H1 (cell line): Measurements from ENCODE around the gene GATA1. TPM values are rescaled to one million over a fixed set of nuclear protein-coding genes. Genes with fewer than 3 reads are reported as not detected.

ENCODE experiments used
- CTCF ChIA-PET: fragments of 300-600 bp; sonication (Branson Sonifier 250); formaldehyde crosslinking; loops from one replicate; lab custom pipeline; 2021; ENCODE audit not compliant: partially characterized antibody; lab: Charles Lee
- POLR2A ChIA-PET: fragments of 300-600 bp; sonication (Branson Sonifier 250); formaldehyde crosslinking; loops from one replicate; lab custom pipeline; 2021; ENCODE audit warnings: inconsistent platforms; ENCODE audit not compliant: partially characterized antibody; lab: Charles Lee
- DNase-seq, 2 experiments: peaks; one replicate each; pipeline versions ENCODE4 v3.0.0 to v3.0.0-alpha.2; 2010 to 2022; ENCODE audit warnings: low spot score in 2 of 2, low read depth in 1 of 2, mixed read lengths in 1 of 2
- FAIRE-seq: peaks from 2 replicates; lab custom pipeline; 2011; peaks lifted over from hg19 to GRCh38; lab: Jason Lieb, UNC
- H2AFZ ChIP-seq: 2 replicates; pipeline ENCODE4 v1.8.1; 2012; ENCODE audit warnings: low read length, inconsistent platforms
- H2AK5ac ChIP-seq: 2 replicates; pipeline ENCODE4 v1.6.1; 2013; ENCODE audit warnings: low read depth, low read length
- H2BK120ac ChIP-seq: replicated peaks from 2 replicates; pipeline ENCODE3; 2013; ENCODE audit warnings: low read depth, low read length, inconsistent platforms
- H2BK12ac ChIP-seq: 2 replicates; pipeline ENCODE4 v1.6.1; 2013; ENCODE audit warnings: low read depth, low read length
- H2BK15ac ChIP-seq: 2 replicates; pipeline ENCODE4 v1.6.1; 2013; ENCODE audit warnings: low read length
- H2BK20ac ChIP-seq: 2 replicates; pipeline ENCODE4 v1.6.1; 2013; ENCODE audit warnings: low read length
- H2BK5ac ChIP-seq: 2 replicates; pipeline ENCODE4 v1.6.1; 2013; ENCODE audit warnings: low read depth, low read length
- H3K14ac ChIP-seq: 2 replicates; pipeline ENCODE4 v1.6.1; 2013; ENCODE audit warnings: inconsistent platforms; ENCODE audit not compliant: insufficient read length
- H3K18ac ChIP-seq: 2 replicates; pipeline ENCODE4 v1.6.1; 2013; ENCODE audit warnings: low read length; ENCODE audit errors: extremely low read depth
- H3K23ac ChIP-seq: 2 replicates; pipeline ENCODE4 v1.6.1; 2013; ENCODE audit warnings: inconsistent platforms; ENCODE audit not compliant: insufficient read length
- H3K23me2 ChIP-seq: 2 replicates; pipeline ENCODE4 v1.6.1; 2013; ENCODE audit warnings: low read depth, low read length
- H3K27ac ChIP-seq: 2 replicates; pipeline ENCODE4 v1.6.1; 2011; ENCODE audit warnings: low read depth, low read length, inconsistent platforms
- H3K27me3 ChIP-seq, 4 experiments: replicated peaks in 1 of 4; 1 replicate in 1 of 4; 2 replicates in 3 of 4; pipeline versions ENCODE4 v1.6.1 to v1.8.1; 2011 to 2013; ENCODE audit warnings: low read length in 3 of 4, mild to moderate bottlenecking in 3 of 4, inconsistent platforms in 2 of 4, mixed read lengths in 2 of 4, moderate library complexity in 1 of 4; ENCODE audit not compliant: control insufficient read depth in 3 of 4, insufficient read depth in 3 of 4; ENCODE audit errors: extremely low read depth in 1 of 4
- H3K36me3 ChIP-seq, 4 experiments: 2 replicates each; pipeline versions ENCODE4 v1.6.1 to v1.8.1; 2011 to 2013; ENCODE audit warnings: mild to moderate bottlenecking in 4 of 4, low read length in 3 of 4, moderate library complexity in 2 of 4, control low read depth in 1 of 4, inconsistent platforms in 1 of 4; ENCODE audit not compliant: insufficient read depth in 4 of 4, control insufficient read depth in 2 of 4
- H3K4ac ChIP-seq: replicated peaks from 2 replicates; pipeline ENCODE3; 2013; ENCODE audit warnings: low read length, low read depth, mixed read lengths, inconsistent platforms; ENCODE audit not compliant: insufficient read length
- H3K4me1 ChIP-seq, 4 experiments: replicated peaks in 1 of 4; 1 replicate in 1 of 4; 2 replicates in 3 of 4; pipeline versions ENCODE4 v1.6.1 to v1.8.1; 2011 to 2013; ENCODE audit warnings: low read length in 3 of 4, inconsistent platforms in 2 of 4, mixed read lengths in 1 of 4; ENCODE audit not compliant: insufficient read depth in 4 of 4, control insufficient read depth in 3 of 4
- H3K4me2 ChIP-seq, 2 experiments: 2 replicates each; pipeline versions ENCODE4 v1.6.1 to v1.8.1; 2011 to 2013; ENCODE audit warnings: low read depth in 2 of 2, low read length in 2 of 2, control low read depth in 1 of 2, inconsistent platforms in 1 of 2, mild to moderate bottlenecking in 1 of 2; ENCODE audit not compliant: insufficient read depth in 1 of 2
- H3K4me3 ChIP-seq, 4 experiments: fragments of 200-600, 300-600 bp in 1 of 4; sonication (generic), shearing (Covaris generic), sonication (Bioruptor Twin) in 1 of 4; 2 replicates each; pipeline versions ENCODE4 v1.5.1 to v1.8.1; 2011 to 2016; ENCODE audit warnings: low read length in 4 of 4, low read depth in 3 of 4, control low read depth in 2 of 4, inconsistent platforms in 2 of 4, mild to moderate bottlenecking in 2 of 4, mixed read lengths in 1 of 4, moderate library complexity in 1 of 4; ENCODE audit not compliant: insufficient read depth in 2 of 4; ENCODE audit errors: extremely low read depth in 1 of 4
- H3K56ac ChIP-seq: replicated peaks from 2 replicates; pipeline ENCODE3; 2013; ENCODE audit warnings: low read depth, mild to moderate bottlenecking, mixed read lengths, low read length, inconsistent platforms; ENCODE audit not compliant: insufficient read length
- H3K79me1 ChIP-seq: 2 replicates; pipeline ENCODE4 v1.6.1; 2013; ENCODE audit warnings: low read depth, low read length, control low read depth
- H3K79me2 ChIP-seq, 2 experiments: 2 replicates each; pipeline versions ENCODE4 v1.6.1 to v1.8.1; 2012 to 2013; ENCODE audit warnings: low read length in 2 of 2, mild to moderate bottlenecking in 2 of 2, inconsistent platforms in 1 of 2; ENCODE audit not compliant: insufficient read depth in 2 of 2, control insufficient read depth in 1 of 2
- H3K9ac ChIP-seq, 4 experiments: replicated peaks in 1 of 4; 1 replicate in 1 of 4; 2 replicates in 3 of 4; pipeline versions ENCODE4 v1.6.1 to v1.8.1; 2011 to 2013; ENCODE audit warnings: low read depth in 3 of 4, low read length in 3 of 4, control low read depth in 2 of 4, mild to moderate bottlenecking in 2 of 4, moderate library complexity in 2 of 4, inconsistent platforms in 1 of 4; ENCODE audit errors: extremely low read depth in 1 of 4
- H3K9me3 ChIP-seq, 2 experiments: 2 replicates each; pipeline versions ENCODE4 v1.6.1 to v1.8.1; 2012 to 2013; ENCODE audit warnings: mild to moderate bottlenecking in 2 of 2, moderate library complexity in 2 of 2, control low read depth in 1 of 2, inconsistent platforms in 1 of 2, low read depth in 1 of 2, low read length in 1 of 2, mixed read lengths in 1 of 2; ENCODE audit not compliant: insufficient read depth in 2 of 2
- H4K20me1 ChIP-seq, 2 experiments: replicated peaks in 1 of 2; 2 replicates each; pipeline versions ENCODE3 to v1.8.1; 2011 to 2013; ENCODE audit warnings: inconsistent platforms in 2 of 2, low read length in 2 of 2, mild to moderate bottlenecking in 1 of 2; ENCODE audit not compliant: insufficient read depth in 2 of 2, control insufficient read depth in 1 of 2
- H4K5ac ChIP-seq: 2 replicates; pipeline ENCODE4 v1.6.1; 2013; ENCODE audit warnings: low read length, low read depth, mixed read lengths, inconsistent platforms; ENCODE audit not compliant: insufficient read length
- H4K8ac ChIP-seq: 2 replicates; pipeline ENCODE4 v1.8.0; 2013; ENCODE audit warnings: mild to moderate bottlenecking, moderate library complexity, low read length, inconsistent platforms; ENCODE audit not compliant: insufficient read depth; ENCODE audit errors: extremely low read depth
- H4K91ac ChIP-seq: replicated peaks from 2 replicates; pipeline ENCODE3; 2013; ENCODE audit warnings: low read length, mixed read lengths, inconsistent platforms; ENCODE audit not compliant: insufficient read length
- FOSL1 ChIP-seq: IDR thresholded peaks from 2 replicates; pipeline ENCODE4 v1.6.1; 2011; ENCODE audit warnings: mild to moderate bottlenecking, low read depth, low read length, moderate library complexity; ENCODE audit not compliant: insufficient read depth
- PHF8 ChIP-seq: fragments of 200-600 bp; sonication (generic); conservative IDR thresholded peaks from 2 replicates; pipeline ENCODE4 v1.7.1; 2012; ENCODE audit warnings: low read depth, mild to moderate bottlenecking, inconsistent platforms, low read length, moderate library complexity
- WGBS, 2 experiments: shearing (Covaris generic) in 1 of 2; methylation state at CpG; one replicate each; pipeline versions ENCODE4 v1.1.6 to v1.1.7; 2013 to 2015; ENCODE audit warnings: low lambda C conversion rate in 2 of 2, mixed read lengths in 2 of 2, inconsistent platforms in 1 of 2, low coverage in 1 of 2, missing lambda C conversion rate in 1 of 2; ENCODE audit not compliant: insufficient replicate concordance in 2 of 2, insufficient coverage in 1 of 2, insufficient read length in 1 of 2; ENCODE audit errors: extremely low coverage in 1 of 2, missing lambda C conversion rate in 1 of 2; 5-methylcytosine and 5-hydroxymethylcytosine counted together
- polyA plus RNA-seq, 7 experiments: library from polyadenylated mRNA; depleted of rRNA in 3 of 7; stranded (reverse) in 5 of 7; unstranded in 2 of 7; fragments of >200 nt in 5 of 7; fragments of 200-250 nt in 2 of 7; gene quantifications; 1 replicate in 5 of 7; 2 replicates in 1 of 7; 4 replicates in 1 of 7; pipeline versions ENCODE4 v1.2.1 to v1.2.3, GENCODE V29; 2011 to 2013; ENCODE audit warnings: missing spikeins in 2 of 7, mixed read lengths in 2 of 7
- total RNA-seq: library from RNA; stranded (reverse); fragmentation: NEBNext Ultra II Directional; extraction: Animal tissue kit (Norgen Biotek cat#: 25700); gene quantifications from 2 replicates; pipeline ENCODE4 v1.2.1, GENCODE V29; 2021

GATA1 gene
- total and polyA plus RNA-seq, 2 of the 8 experiments (the other 6 are each of a cell fraction or from before 2014, with no cell fraction given), result 0.05 TPM; not detected in 1

- Histone ChIP-seq H2BK120ac (no peak overlapping the region), H3K23me2 (no peaks in the 10 kb centered on the region), H3K27ac (no peak overlapping the region; the same call in 1 of the 2 replicates), H3K4me1 (no peaks in the 10 kb centered on the region), H4K91ac (no peak overlapping the region), H3K9me3 (no peaks in the 10 kb centered on the region), H2BK20ac (no peak overlapping the region), H2AFZ (no peak overlapping the region), H2AK5ac (no peak overlapping the region), H3K9ac (no peak overlapping the region), H4K5ac (no peak overlapping the region), H4K20me1 (no peaks in the 10 kb centered on the region), H2BK5ac (no peak overlapping the region), H3K36me3 (no peaks in the 10 kb centered on the region), H2BK15ac (no peak overlapping the region), H3K79me1 (no peaks in the 10 kb centered on the region), H3K23ac (no peak overlapping the region), H3K56ac (no peak overlapping the region), H3K79me2 (no peaks in the 10 kb centered on the region), H3K4me3 (no peak overlapping the region), H3K14ac (no peak overlapping the region), H3K4me2 (no peak overlapping the region), H3K27me3 (no peaks in the 10 kb centered on the region), H2BK12ac (no peak overlapping the region), H3K18ac (no peak overlapping the region), H3K4ac (no peak overlapping the region), H4K8ac (no peak overlapping the region)
- ChIA-PET POLR2A (interaction anchor here (0.6 kb wide), 1 partner anchor 14 kb away, joined by 4 read pairs; no protein-coding TSS in a partner anchor), CTCF (interaction anchor here (1.2 kb wide), 1 partner anchor 362 kb away, joined by 4 read pairs; no protein-coding TSS in a partner anchor)
- FAIRE-seq, result no peak
- WGBS, 2 experiments, result 80% methylated on average over 3 of the region's 4 CpGs; no CpG with 5 or more reads in 1 of the 2 experiments
- TF ChIP-seq FOSL1, result no peak
- TF ChIP-seq PHF8, result no peak
- DNase-seq, result no peak
Observed at GRCh38 chrX:48793935-48794334, 7.5 kb downstream of the GATA1 start.
